Astrocyte of the cerebellum (primary cell): ENCODE measurements around the gene ATP5ME.

Experiments used
- DNase-seq: peaks from one replicate; pipeline ENCODE4 v3.0.0-alpha.2; 2011; ENCODE audit warnings: low read depth
- H3K4me3 ChIP-seq: 2 replicates; pipeline ENCODE4 v1.5.1; 2011; ENCODE audit warnings: mild to moderate bottlenecking, low read depth, low read length, moderate library complexity
- CTCF ChIP-seq: IDR thresholded peaks from 2 replicates; pipeline ENCODE4 v1.5.1; 2012; ENCODE audit warnings: low read length, low read depth, moderate library complexity, mild to moderate bottlenecking; ENCODE audit errors: missing control alignments
- in situ Hi-C: cut with HindIII; loops from 2 replicates; pipeline ENCODE4 v1.10.0; 2017; ENCODE audit warnings: low sequenced_read_pairs

The ATP5ME gene

GRCh38 chr4:674172-675035 lies at the start of gene ATP5ME, which contains the start of gene MYL5:
Gene ATP5ME, minus strand, starts transcription at chr4:674276. Its CDS starts 29 bp downstream, at chr4:674247.
Gene MYL5, plus strand, starts transcription at chr4:674542. Its CDS starts 3,485 bp downstream, at chr4:678027.
- peak within 1 kb of the TSS; percentile 95 for H3K4me3 ChIP-seq
- in situ Hi-C loops, result no loop called here
- DNase-seq, result peak; percentile 86
- peak; percentile 97 for TF ChIP-seq CTCF

GRCh38 chr4:722851-723360 lies 48.8 kb upstream of the ATP5ME start:
- in situ Hi-C loops, result no loop called here
- no peak overlapping the region for H3K4me3 ChIP-seq
- no peak for DNase-seq
- no peak for TF ChIP-seq CTCF

GRCh38 chr4:722169-722725 lies 48.2 kb upstream of the ATP5ME start:
- H3K4me3 ChIP-seq, result no peak overlapping the region
- TF ChIP-seq CTCF, result no peak
- no peak for DNase-seq
- in situ Hi-C loops, result no loop called here

- in situ Hi-C loops, result no loop called here
- no peak for TF ChIP-seq CTCF
- DNase-seq, result no peak
- H3K4me3 ChIP-seq, result no peak overlapping the region
These were observed 47.4 kb upstream of the ATP5ME start for GRCh38 chr4:721261-722168.

- no peak for DNase-seq
- in situ Hi-C loops, result no loop called here
- no peak overlapping the region for H3K4me3 ChIP-seq
- no peak for TF ChIP-seq CTCF
These were observed 46.2 kb upstream of the ATP5ME start for GRCh38 chr4:720111-720860.
